GM23338 (cell line): ENCODE results near the gene COL25A1. TPM values are rescaled to one million over a fixed set of nuclear protein-coding genes. Genes with fewer than 3 reads are reported as not detected.

ENCODE experiments used
- ATAC-seq: fragments of 200-7000 bp; cut with Tn5 transposase; 3 replicates; pipeline ENCODE4 v1.9.1; 2020
- DNase-seq: peaks from one replicate; pipeline ENCODE4 v3.0.0-alpha.2; 2015; ENCODE audit warnings: low spot score
- H2AFZ ChIP-seq: fragments of 200-600 bp; sonication (generic); 2 replicates; pipeline ENCODE4 v1.8.0; 2016; ENCODE audit warnings: antibody characterized with exemption, mild to moderate bottlenecking, moderate library complexity
- H3F3A ChIP-seq: fragments of 200-600 bp; sonication (generic); replicated peaks from 2 replicates; pipeline ENCODE4 v1.8.0; 2017; ENCODE audit warnings: antibody characterized with exemption, mixed run types, low read depth
- H3K27ac ChIP-seq: fragments of 200-600 bp; sonication (generic); 2 replicates; pipeline ENCODE4 v1.6.1; 2016; ENCODE audit warnings: low read depth
- H3K27me3 ChIP-seq: fragments of 200-600 bp; sonication (generic); 2 replicates; pipeline ENCODE4 v1.8.0; 2016; ENCODE audit warnings: mild to moderate bottlenecking, mixed run types, moderate library complexity; ENCODE audit not compliant: insufficient read depth
- H3K36me3 ChIP-seq: fragments of 200-600 bp; sonication (generic); 2 replicates; pipeline ENCODE4 v1.8.0; 2016; ENCODE audit warnings: mild to moderate bottlenecking; ENCODE audit not compliant: insufficient read depth
- H3K4me1 ChIP-seq: fragments of 200-600 bp; sonication (generic); 2 replicates; pipeline ENCODE4 v1.8.0; 2016; ENCODE audit warnings: mild to moderate bottlenecking, moderate library complexity; ENCODE audit not compliant: insufficient read depth
- H3K4me2 ChIP-seq: fragments of 200-600 bp; sonication (generic); 2 replicates; pipeline ENCODE4 v1.7.1; 2017; ENCODE audit warnings: mixed run types
- H3K4me3 ChIP-seq: fragments of 200-600 bp; sonication (generic); 2 replicates; pipeline ENCODE4 v1.6.1; 2016; ENCODE audit warnings: mixed run types
- H3K79me2 ChIP-seq: fragments of 200-600 bp; sonication (generic); replicated peaks from 2 replicates; pipeline ENCODE4 v1.8.0; 2017; ENCODE audit warnings: mild to moderate bottlenecking; ENCODE audit not compliant: insufficient read depth
- H3K9me2 ChIP-seq: fragments of 200-600 bp; sonication (generic); 2 replicates; pipeline ENCODE4 v1.8.0; 2017; ENCODE audit not compliant: insufficient read depth
- H4K20me1 ChIP-seq: fragments of 200-600 bp; sonication (generic); replicated peaks from 2 replicates; pipeline ENCODE4 v1.8.0; 2017; ENCODE audit warnings: mild to moderate bottlenecking; ENCODE audit not compliant: insufficient read depth
- H3K27ac Mint-ChIP-seq: 2 replicates; pipeline ENCODE4 v1.8.0; 2020; ENCODE audit warnings: inconsistent platforms, mild to moderate bottlenecking, moderate library complexity, mixed read lengths
- H3K27me3 Mint-ChIP-seq: 3 replicates; pipeline ENCODE4 v1.8.0; 2022; ENCODE audit warnings: low read depth, mild to moderate bottlenecking, moderate library complexity, mixed read lengths, inconsistent platforms; ENCODE audit not compliant: insufficient read depth, poor library complexity
- H3K36me3 Mint-ChIP-seq: 3 replicates; pipeline ENCODE4 v1.8.0; 2021; ENCODE audit warnings: low read depth, mild to moderate bottlenecking, inconsistent platforms, moderate library complexity, mixed read lengths
- H3K4me1 Mint-ChIP-seq: 3 replicates; pipeline ENCODE4 v1.8.0; 2020; ENCODE audit warnings: mild to moderate bottlenecking, inconsistent platforms, mixed read lengths
- H3K4me3 Mint-ChIP-seq: 3 replicates; pipeline ENCODE4 v1.8.0; 2021; ENCODE audit warnings: moderate library complexity, mild to moderate bottlenecking, inconsistent platforms, mixed read lengths
- H3K9me3 Mint-ChIP-seq: 3 replicates; pipeline ENCODE4 v1.8.0; 2020; ENCODE audit warnings: moderate library complexity, mild to moderate bottlenecking, inconsistent platforms, mixed read lengths
- CREB1 ChIP-seq: fragments of 250-450 bp; sonication (Bioruptor Pico); IDR thresholded peaks from 2 replicates; pipeline ENCODE4 v1.5.0; 2020; ENCODE audit warnings: low read depth, mild to moderate bottlenecking, moderate library complexity
- EZH2 ChIP-seq: fragments of 200-600 bp; sonication (generic); IDR thresholded peaks from one replicate; pipeline ENCODE4 v1.8.0; 2017; ENCODE audit warnings: antibody characterized with exemption, mild to moderate bottlenecking, low read depth; ENCODE audit not compliant: unreplicated experiment
- NANOG ChIP-seq: IDR thresholded peaks from 2 replicates; pipeline ENCODE4 v1.6.1; 2016; ENCODE audit warnings: antibody characterized with exemption, borderline replicate concordance
- POLR2AphosphoS5 ChIP-seq: IDR thresholded peaks from 2 replicates; pipeline ENCODE4 v1.6.1; 2016; ENCODE audit warnings: antibody characterized with exemption, low read depth
- ZNF114 ChIP-seq: fragments of 250-450 bp; sonication (Bioruptor Pico); IDR thresholded peaks from 2 replicates; pipeline ENCODE4 v1.5.0; 2020; ENCODE audit warnings: mild to moderate bottlenecking, moderate library complexity
- ZNF331 ChIP-seq: fragments of 250-450 bp; sonication (Bioruptor Pico); IDR thresholded peaks from 2 replicates; pipeline ENCODE4 v1.5.0; 2020; ENCODE audit warnings: low read depth, mild to moderate bottlenecking, moderate library complexity
- polyA plus RNA-seq: library from polyadenylated mRNA; unstranded; fragments of >200 nt; fragmentation: Nextera tagmentation; extraction: Ambion mirVana; gene quantifications from 2 replicates; pipeline ENCODE4 v1.2.1, GENCODE V29; 2016
- total RNA-seq: library from RNA; depleted of rRNA; stranded (reverse); fragments of >200 nt; shearing (Covaris generic); gene quantifications from 2 replicates; pipeline ENCODE4 v1.2.3, GENCODE V29; 2014
- TF ChIP-seq, protein P1 (sequence below): IDR thresholded peaks from one replicate; pipeline ENCODE4 v1.6.1; 2018; ENCODE audit warnings: antibody characterized with exemption; ENCODE audit not compliant: unreplicated experiment
- TF ChIP-seq, protein P2 (sequence below): IDR thresholded peaks from 2 replicates; pipeline ENCODE4 v1.6.1; 2016; ENCODE audit warnings: antibody characterized with exemption
- TF ChIP-seq, protein P3 (sequence below), 2 experiments: fragments of 200-600 bp in 1 of 2; sonication (generic) in 1 of 2; conservative IDR thresholded peaks; 2 replicates each; pipeline versions ENCODE4 v1.5.1 to v1.6.1; 2016 to 2017; ENCODE audit warnings: antibody characterized with exemption in 2 of 2, low read depth in 2 of 2, mild to moderate bottlenecking in 2 of 2, moderate library complexity in 1 of 2

Gene COL25A1
- total and polyA plus RNA-seq, 2 experiments from 2014 or later = 3.9 to 5.6 TPM

DNA sequence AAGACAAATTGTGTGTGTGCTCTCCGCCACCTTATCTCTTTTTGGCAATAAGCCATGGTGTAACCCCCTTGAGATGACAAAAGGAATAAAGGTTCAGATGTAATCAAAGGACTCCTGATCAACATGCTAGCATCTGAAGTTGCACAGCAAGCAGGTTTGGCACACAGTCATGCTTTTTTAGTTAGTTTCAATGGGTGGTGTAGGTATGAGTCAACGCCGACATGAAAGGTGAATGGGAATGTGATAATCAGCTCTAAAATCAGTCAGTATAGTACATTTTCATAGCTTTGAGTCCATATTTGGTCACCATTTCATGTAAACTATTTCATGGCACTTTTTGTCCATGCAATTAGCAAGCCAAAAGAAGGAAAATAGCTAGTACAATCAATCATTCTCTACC, 489.2 kb downstream of the COL25A1 start (continued):
- TF ChIP-seq, protein P1, sequence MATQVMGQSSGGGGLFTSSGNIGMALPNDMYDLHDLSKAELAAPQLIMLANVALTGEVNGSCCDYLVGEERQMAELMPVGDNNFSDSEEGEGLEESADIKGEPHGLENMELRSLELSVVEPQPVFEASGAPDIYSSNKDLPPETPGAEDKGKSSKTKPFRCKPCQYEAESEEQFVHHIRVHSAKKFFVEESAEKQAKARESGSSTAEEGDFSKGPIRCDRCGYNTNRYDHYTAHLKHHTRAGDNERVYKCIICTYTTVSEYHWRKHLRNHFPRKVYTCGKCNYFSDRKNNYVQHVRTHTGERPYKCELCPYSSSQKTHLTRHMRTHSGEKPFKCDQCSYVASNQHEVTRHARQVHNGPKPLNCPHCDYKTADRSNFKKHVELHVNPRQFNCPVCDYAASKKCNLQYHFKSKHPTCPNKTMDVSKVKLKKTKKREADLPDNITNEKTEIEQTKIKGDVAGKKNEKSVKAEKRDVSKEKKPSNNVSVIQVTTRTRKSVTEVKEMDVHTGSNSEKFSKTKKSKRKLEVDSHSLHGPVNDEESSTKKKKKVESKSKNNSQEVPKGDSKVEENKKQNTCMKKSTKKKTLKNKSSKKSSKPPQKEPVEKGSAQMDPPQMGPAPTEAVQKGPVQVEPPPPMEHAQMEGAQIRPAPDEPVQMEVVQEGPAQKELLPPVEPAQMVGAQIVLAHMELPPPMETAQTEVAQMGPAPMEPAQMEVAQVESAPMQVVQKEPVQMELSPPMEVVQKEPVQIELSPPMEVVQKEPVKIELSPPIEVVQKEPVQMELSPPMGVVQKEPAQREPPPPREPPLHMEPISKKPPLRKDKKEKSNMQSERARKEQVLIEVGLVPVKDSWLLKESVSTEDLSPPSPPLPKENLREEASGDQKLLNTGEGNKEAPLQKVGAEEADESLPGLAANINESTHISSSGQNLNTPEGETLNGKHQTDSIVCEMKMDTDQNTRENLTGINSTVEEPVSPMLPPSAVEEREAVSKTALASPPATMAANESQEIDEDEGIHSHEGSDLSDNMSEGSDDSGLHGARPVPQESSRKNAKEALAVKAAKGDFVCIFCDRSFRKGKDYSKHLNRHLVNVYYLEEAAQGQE = no peak
- TF ChIP-seq, protein P2, sequence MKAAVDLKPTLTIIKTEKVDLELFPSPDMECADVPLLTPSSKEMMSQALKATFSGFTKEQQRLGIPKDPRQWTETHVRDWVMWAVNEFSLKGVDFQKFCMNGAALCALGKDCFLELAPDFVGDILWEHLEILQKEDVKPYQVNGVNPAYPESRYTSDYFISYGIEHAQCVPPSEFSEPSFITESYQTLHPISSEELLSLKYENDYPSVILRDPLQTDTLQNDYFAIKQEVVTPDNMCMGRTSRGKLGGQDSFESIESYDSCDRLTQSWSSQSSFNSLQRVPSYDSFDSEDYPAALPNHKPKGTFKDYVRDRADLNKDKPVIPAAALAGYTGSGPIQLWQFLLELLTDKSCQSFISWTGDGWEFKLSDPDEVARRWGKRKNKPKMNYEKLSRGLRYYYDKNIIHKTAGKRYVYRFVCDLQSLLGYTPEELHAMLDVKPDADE = no peak
- no peak for TF ChIP-seq ZNF331 (CRISPR knock-in tag)
- no peak for TF ChIP-seq CREB1 (CRISPR knock-in tag)
- TF ChIP-seq EZH2 = no peak

DNA sequence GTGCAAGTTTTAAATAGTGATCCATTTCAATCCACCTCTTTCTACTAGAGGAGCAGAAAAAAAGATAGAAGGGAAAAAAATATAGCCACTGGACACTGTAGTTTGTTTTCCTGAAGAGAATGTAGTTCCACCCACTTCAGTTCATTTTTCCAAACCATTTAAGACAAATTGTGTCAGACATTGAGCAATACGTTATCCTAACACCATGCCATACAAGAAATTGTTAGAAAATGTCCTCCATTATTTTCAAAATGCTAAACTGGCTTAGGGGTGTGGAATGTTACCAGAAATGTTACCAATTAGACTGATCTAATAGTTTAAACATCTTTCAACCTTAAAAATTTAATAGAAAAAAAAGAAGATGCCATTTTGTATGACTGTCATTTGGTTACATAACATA, 491.0 kb downstream of the COL25A1 start:
- no peak overlapping the region for H3K27ac Mint-ChIP-seq
- H3F3A ChIP-seq = no peaks in the 10 kb centered on the region
- peaks cover 1% of the 10 kb centered on the region for H3K27me3 Mint-ChIP-seq
- TF ChIP-seq CREB1 (CRISPR knock-in tag) = no peak
- TF ChIP-seq POLR2AphosphoS5 = no peak
- TF ChIP-seq ZNF114 = no peak
- TF ChIP-seq, protein P2 = no peak
- TF ChIP-seq NANOG = no peak
- TF ChIP-seq, protein P3, sequence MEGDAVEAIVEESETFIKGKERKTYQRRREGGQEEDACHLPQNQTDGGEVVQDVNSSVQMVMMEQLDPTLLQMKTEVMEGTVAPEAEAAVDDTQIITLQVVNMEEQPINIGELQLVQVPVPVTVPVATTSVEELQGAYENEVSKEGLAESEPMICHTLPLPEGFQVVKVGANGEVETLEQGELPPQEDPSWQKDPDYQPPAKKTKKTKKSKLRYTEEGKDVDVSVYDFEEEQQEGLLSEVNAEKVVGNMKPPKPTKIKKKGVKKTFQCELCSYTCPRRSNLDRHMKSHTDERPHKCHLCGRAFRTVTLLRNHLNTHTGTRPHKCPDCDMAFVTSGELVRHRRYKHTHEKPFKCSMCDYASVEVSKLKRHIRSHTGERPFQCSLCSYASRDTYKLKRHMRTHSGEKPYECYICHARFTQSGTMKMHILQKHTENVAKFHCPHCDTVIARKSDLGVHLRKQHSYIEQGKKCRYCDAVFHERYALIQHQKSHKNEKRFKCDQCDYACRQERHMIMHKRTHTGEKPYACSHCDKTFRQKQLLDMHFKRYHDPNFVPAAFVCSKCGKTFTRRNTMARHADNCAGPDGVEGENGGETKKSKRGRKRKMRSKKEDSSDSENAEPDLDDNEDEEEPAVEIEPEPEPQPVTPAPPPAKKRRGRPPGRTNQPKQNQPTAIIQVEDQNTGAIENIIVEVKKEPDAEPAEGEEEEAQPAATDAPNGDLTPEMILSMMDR (conservative IDR thresholded peaks at IDR 0.05; ENCODE audit: low read depth in 2 of 2) = no peak
- TF ChIP-seq, protein P1 = no peak
- no peak for TF ChIP-seq EZH2

More for the DNA sequence above, 491.0 kb downstream of the COL25A1 start:
- Histone ChIP-seq H3K79me2 (no peaks in the 10 kb centered on the region), H2AFZ (no peak overlapping the region), H3K27ac (no peak overlapping the region), H3K4me1 (no peaks in the 10 kb centered on the region), H3K36me3 (no peaks in the 10 kb centered on the region), H3K9me2 (no peaks in the 10 kb centered on the region), H3K4me3 (no peak overlapping the region), H3K4me2 (no peak overlapping the region), H4K20me1 (no peaks in the 10 kb centered on the region), H3K27me3 (no peaks in the 10 kb centered on the region)
- no peak for ATAC-seq
- H3K9me3 Mint-ChIP-seq = no peaks in the 10 kb centered on the region
- no peaks in the 10 kb centered on the region for H3K36me3 Mint-ChIP-seq
- DNase-seq = no peak
- peaks cover 7% of the 10 kb centered on the region; the same call in 2 of the 3 replicates for H3K4me1 Mint-ChIP-seq
- no peak overlapping the region for H3K4me3 Mint-ChIP-seq
